T-helper 2 cell (primary cell): Measurements from ENCODE around the gene DOCK1.

Experiments used
- DNase-seq, 5 experiments: peaks; one replicate each; pipeline versions ENCODE4 v3.0.0 to v3.0.0-alpha.2; 2012 to 2022

DOCK1 gene

GRCh38 chr10:127322286-127322685 is 417.1 kb downstream of the DOCK1 start:
- DNase-seq, result no peak

DNA sequence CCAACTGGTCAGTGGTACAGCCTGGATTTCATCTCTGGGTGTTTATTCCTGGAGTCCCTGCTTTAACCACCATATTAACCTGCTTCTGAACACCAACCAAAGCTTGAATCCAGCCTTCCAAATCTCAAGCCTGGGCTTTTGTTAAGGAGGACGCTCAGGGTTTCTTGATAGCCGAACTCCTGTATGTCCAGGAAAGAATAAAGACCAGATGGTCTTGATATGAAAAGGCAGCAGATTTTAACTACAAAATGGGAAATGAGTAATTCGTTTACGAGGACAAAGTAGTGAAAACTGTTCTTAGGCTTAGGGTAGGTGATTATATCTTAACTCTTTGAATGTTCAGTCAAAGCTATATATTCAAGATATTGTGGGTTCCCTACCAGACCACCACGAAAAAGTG is 420.3 kb downstream of the DOCK1 start:
- no peak for DNase-seq

- no peak for DNase-seq
These were observed 421.7 kb downstream of the DOCK1 start for GRCh38 chr10:127326883-127327282.

DNA sequence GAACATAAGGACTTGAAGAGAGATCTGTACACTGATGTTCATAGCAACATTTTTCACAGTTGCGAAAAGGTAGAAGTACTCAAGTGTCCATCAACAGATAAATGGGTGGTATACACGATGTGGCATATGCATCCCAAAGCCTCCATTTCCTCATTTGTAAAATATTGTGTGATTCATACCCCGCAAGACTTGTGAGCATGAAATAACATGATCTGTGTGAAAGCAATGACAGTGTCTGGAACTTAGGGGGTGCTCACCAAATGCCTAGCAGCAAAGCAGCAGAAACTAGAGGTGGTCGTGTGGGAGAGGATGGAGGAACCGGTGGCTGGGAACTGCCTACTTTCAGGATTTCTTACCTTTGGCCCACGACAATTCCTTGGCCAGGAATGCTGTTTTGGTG is 426.5 kb downstream of the DOCK1 start:
- DNase-seq, result no peak

- DNase-seq, result no peak
These were observed 427.4 kb downstream of the DOCK1 start for GRCh38 chr10:127332631-127333030.

- no peak for DNase-seq
These were observed 432.6 kb downstream of the DOCK1 start for GRCh38 chr10:127337801-127338200.

DNA sequence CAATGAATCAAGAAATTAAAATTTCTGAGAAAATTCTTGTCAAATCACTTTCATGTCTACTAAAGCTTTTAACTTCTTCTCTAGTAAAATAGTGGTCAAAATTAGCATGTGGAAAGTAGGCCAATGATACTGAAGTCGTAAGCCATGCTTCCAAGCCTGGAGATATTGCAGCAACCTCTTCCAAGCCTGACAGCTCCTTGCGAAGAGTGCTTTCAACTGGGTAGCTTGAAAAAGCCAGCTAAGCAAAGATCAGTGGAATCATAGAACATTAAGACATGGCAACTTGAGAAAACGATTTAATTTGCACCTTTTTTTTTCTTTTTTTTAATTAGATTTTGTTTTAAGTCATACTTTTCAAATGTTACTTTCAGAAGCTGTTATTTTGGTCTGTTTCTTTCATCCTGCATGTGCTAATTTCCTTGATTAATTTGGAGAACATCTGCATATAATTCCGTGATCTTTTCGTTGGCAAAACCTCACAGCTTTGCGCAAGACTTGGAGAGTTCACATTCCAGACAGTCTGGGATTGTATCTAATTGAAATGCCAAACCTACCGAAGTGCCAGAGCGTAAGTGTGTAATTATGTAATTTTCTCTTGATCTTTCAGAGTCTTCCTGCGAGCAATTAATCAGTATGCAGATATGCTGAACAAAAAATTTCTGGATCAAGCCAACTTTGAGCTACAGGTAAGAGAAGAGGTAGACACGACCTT is 433.3 kb downstream of the DOCK1 start:
- DNase-seq, result no peak

DNA sequence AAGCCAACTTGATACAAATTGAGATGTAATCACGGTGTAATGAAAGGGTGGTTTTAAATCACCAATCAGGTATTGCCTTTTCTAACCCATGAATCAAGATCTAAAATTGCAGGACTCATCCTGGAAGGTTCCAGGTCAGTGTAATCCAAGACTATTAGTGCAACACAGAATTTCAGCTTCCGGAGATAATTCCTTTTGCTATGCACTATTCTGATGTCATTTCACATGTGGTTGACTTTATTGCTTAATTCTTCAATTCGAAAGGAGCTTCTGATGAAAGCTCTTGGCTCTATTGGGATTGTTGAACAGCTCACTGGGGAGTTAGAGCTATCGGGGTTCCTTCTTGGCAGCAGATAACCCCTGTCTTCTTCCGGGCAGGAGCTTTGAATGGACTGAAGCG is 438.6 kb downstream of the DOCK1 start:
- no peak for DNase-seq

DNA sequence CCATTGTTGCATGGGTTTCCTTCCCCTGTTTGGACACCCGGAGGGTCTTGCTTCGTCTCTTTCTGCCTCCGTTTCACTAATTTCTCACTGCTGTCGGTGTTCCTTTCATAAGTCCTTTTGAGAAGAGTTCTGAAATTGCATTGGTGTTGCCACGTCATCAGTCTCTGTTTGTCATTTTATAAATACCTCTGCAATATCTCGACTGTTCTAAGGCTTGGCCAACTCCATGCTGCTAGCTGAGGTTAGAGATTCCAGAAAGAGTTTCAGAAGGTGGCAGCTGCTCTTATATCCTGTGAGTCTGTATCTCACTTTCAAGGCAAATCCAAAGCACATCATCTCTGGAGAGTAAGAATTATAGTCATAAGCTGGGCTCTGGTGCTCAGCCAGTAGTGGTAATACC is 439.1 kb downstream of the DOCK1 start:
- no peak for DNase-seq

DNA sequence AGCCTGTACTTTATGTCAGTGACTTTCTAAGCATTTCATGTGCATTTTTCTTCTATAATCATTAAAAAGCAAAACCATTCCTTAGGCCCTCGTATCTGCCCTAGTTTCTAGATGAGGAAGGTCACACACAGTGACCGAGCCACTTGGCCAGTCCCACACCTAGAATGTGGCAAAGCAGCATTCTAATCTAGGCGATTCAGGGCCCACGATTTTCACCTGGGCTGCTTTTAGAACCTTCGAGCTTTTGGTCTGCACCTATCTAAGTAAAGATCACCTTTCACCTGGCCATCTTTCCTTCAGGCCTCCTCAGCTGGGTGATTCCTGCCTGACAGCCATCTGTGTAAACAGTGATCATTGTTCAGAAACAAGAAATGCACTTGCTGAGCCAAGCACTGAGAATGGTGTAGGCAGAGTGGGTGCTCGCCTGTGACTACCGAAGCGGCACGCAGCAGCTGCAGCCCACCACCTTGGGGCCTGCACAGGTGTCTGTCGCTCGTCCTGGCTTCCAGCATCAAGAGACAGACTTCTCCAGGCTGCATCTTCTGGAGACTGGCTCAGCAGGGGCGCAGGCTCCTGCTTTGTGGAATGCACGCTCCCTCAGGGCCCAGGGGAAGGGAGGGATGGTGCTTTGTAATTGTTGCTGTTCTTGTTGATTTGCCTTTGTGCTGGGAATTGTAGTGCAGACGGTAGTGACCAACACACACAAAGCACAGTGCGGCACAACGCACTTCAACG is 440.2 kb downstream of the DOCK1 start:
- no peak for DNase-seq

GRCh38 chr10:127346604-127347003 is 441.4 kb downstream of the DOCK1 start:
- peak in 1 of 5 experiments; percentile 7 for DNase-seq

DNA sequence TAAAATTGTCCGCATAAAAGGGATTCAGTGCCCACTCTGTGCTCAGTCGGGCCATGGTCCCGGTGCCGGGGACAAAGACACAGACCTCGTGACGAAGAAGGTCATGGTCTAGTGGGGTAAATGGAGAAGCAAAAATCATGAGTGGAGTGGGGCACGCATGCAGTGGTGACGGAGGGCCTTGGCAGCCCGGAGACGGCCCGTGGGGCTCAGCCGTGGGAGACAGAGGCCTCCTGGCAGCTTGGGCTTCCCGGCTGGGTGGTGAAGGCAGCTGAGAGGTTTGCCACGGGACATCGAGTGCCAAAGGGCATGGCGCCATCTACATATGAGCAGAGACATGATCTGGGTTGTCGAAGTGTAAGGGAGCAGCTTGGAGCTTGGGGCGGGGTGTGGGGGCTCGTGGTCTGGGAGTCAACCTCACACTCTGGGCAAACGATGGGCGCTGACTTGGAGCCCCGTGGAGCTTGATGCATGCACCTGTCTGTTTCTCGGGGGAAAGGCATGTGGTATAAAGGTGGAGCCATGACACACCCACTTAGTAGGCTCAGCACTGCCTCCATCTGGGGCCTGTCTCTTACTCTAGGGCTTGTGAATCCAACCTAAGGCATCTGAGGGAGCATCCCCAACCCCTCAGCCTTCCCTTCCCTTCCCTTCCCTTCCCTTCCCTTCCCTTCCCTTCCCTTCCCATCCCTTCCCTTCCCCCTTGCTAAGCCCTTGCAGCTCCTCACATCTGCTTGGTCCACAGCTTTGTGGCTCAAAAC is 442.2 kb downstream of the DOCK1 start:
- peak in 1 of 5 experiments; percentile 7 for DNase-seq

GRCh38 chr10:127349737-127350136 is 444.5 kb downstream of the DOCK1 start:
- DNase-seq, result no peak

- no peak for DNase-seq
These were observed 446.3 kb downstream of the DOCK1 start for GRCh38 chr10:127351542-127351941.

DNA sequence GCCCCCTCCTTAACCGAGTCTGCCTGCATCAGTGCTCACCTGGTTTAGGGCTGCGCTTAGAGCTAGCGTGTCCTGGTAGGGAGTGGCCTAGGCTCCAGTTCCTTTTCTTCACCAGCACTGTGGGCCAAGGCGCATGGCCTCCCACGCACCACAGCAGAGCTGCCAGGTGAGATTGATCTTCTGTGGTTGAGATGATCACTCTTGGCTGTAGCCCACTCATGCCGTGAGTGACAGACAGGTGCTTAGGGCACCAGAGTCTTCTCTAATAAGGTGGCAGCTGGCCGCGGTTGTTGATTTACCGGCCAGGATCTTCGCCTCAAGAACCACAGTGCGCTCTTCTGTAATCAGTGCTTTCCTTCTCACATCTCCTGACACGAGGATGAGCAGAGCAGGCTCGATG is 448.3 kb downstream of the DOCK1 start:
- DNase-seq, result no peak

DNA sequence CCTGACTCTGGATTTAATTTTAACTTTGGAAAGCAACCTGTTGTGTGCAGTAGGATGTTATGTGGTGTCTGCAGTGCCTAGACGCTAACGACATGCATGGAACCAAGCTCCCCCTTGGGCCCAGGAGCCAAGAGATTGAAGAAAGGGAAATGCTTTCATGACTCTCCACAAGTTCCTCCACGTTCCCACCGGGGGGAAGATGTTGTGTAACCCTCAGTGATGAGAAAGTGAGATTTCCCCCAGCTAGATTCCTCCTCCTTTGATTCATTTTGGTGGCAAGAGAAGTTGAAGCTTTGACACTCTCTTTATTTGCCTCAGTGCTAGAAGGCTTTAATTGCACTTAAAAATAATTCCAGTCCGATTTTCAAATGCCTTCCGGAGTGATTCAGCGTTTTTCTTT is 449.0 kb downstream of the DOCK1 start:
- no peak for DNase-seq

DNA sequence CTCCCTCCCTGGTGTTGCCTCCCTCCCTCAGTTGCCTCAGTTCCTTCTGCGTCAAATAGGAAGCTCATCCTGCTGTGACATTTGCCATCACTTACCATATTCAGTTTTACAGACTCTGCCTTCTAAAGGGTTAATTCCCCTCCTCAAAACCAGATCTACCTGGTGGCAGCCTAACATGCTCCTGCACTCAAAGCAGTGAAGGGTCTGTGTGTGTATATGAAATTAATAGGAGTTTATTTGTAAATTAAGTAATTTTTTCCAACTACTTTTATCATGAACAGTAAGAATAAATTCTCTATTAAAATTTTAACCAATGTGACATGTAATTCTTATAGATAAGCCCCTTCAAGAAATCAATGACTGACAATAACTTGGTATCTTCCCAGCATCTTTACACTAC is 449.8 kb downstream of the DOCK1 start:
- no peak for DNase-seq

DNA sequence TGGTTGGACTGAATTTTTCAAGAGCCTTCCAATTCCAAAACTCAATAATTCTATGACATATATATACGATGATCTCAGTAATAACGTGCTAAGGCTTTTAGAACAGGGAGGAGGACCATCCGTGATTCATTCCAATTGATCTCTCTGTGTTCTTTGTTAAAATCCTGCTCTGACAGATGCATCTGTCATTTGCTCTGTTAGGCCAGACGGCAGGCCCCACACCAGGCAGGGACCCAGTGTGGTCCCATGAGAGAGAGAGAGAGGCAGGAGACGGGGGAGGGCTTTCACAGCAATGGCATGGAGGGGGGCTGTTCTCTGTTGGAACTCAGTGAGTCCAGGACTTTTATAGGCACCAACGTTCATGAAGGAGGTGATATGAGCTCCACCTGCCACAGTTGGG is 451.1 kb downstream of the DOCK1 start:
- no peak for DNase-seq

GRCh38 chr10:127357265-127357664 is 452.0 kb downstream of the DOCK1 start:
- DNase-seq, result no peak

- DNase-seq, result no peak
These were observed 453.1 kb downstream of the DOCK1 start for GRCh38 chr10:127358337-127358736.

GRCh38 chr10:127364034-127364433 is 458.8 kb downstream of the DOCK1 start:
- DNase-seq, result no peak

DNA sequence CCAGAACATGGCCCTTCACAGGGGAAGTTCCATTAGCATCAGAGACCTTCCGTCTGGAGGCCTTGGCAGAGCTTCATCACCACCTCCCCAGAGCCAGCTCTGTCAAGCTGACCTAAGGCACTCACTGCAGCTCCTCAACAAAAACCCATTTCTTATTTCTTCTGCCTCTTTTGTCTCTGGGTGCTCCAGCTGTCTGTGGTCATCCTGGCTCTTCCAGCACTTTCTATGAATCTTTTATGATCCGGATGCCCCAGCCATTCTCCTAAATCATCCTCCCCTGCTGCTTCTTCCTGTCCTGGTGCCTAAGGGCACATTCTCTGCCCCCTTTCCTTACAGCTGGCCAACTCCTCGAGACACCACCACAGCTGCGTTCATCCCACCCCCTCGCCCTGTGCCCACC is 462.9 kb downstream of the DOCK1 start:
- no peak for DNase-seq

- no peak for DNase-seq
These were observed 463.7 kb downstream of the DOCK1 start for GRCh38 chr10:127368929-127369328.

DNA sequence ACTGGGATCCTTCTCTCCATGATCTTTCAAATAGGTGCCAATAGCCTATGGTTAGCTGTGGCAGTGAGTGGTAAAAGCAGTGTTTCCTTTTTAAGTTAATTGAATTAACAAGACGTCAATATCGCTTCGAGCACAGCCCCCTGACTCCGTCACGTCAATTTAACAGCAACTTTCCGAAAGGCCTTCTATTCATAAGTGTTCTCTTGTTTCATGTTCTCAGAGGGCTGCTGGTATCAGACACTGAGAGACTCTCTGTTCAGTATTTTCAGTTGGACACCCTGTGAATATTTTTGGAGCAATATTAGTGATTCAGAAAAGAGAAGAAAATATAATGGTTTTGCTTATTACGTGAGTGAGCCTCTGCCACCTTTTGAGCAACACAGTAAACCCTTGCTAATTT is 465.4 kb downstream of the DOCK1 start:
- no peak for DNase-seq
